DND-41 (cell line): ENCODE data around the gene OR51B4.

Experiments
- EZH2 ChIP-seq: IDR thresholded peaks from 3 replicates; pipeline ENCODE4 v1.6.1; 2012; ENCODE audit warnings: borderline replicate concordance, low read depth, mild to moderate bottlenecking, moderate library complexity, low read length, inconsistent platforms; ENCODE audit not compliant: severe bottlenecking
- TF ChIP-seq, protein P1 (sequence below): IDR thresholded peaks from 2 replicates; pipeline ENCODE4 v1.5.1; 2012; ENCODE audit warnings: borderline replicate concordance, low read length, moderate library complexity, mild to moderate bottlenecking; ENCODE audit not compliant: poor library complexity, severe bottlenecking; ENCODE audit errors: extremely low read depth

GRCh38 chr11:5252919-5253265 lies 48.9 kb downstream of the OR51B4 start:
- TF ChIP-seq, protein P1, sequence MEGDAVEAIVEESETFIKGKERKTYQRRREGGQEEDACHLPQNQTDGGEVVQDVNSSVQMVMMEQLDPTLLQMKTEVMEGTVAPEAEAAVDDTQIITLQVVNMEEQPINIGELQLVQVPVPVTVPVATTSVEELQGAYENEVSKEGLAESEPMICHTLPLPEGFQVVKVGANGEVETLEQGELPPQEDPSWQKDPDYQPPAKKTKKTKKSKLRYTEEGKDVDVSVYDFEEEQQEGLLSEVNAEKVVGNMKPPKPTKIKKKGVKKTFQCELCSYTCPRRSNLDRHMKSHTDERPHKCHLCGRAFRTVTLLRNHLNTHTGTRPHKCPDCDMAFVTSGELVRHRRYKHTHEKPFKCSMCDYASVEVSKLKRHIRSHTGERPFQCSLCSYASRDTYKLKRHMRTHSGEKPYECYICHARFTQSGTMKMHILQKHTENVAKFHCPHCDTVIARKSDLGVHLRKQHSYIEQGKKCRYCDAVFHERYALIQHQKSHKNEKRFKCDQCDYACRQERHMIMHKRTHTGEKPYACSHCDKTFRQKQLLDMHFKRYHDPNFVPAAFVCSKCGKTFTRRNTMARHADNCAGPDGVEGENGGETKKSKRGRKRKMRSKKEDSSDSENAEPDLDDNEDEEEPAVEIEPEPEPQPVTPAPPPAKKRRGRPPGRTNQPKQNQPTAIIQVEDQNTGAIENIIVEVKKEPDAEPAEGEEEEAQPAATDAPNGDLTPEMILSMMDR: no peak
- no peak for TF ChIP-seq EZH2
